ENCODE results near the gene TTLL9.
"Not testable (repeated sequence)": the region's sequence is repeated elsewhere in the genome, so short reads cannot be mapped to it uniquely, and the experiment has no call there.

Gene TTLL9

GRCh38 chr20:31916708-31917107, 46.3 kb downstream of the TTLL9 start:
- in situ Hi-C loops (cut with MboI; ENCODE audit: low sequenced_read_pairs), result no loop called here

GRCh38 chr20:31917962-31918412, 47.6 kb downstream of the TTLL9 start:
- in situ Hi-C loops (cut with MboI; ENCODE audit: low sequenced_read_pairs), result not testable (repeated sequence)

GRCh38 chr20:31918466-31919105, 48.2 kb downstream of the TTLL9 start:
- in situ Hi-C loops (cut with MboI; ENCODE audit: low sequenced_read_pairs), result no loop called here

- in situ Hi-C loops (cut with MboI; ENCODE audit: low sequenced_read_pairs), result no loop called here
Measured at GRCh38 chr20:31919410-31920155, 49.1 kb downstream of the TTLL9 start.

GRCh38 chr20:31920275-31920855, 49.9 kb downstream of the TTLL9 start:
- in situ Hi-C loops (cut with MboI; ENCODE audit: low sequenced_read_pairs), result no loop called here

- in situ Hi-C loops (cut with MboI; ENCODE audit: low sequenced_read_pairs), result not testable (repeated sequence)
Measured at GRCh38 chr20:31921480-31921879, 51.0 kb downstream of the TTLL9 start.

GRCh38 chr20:31922181-31922580, 51.7 kb downstream of the TTLL9 start:
- in situ Hi-C loops (cut with MboI; ENCODE audit: low sequenced_read_pairs), result no loop called here

- in situ Hi-C loops (cut with MboI; ENCODE audit: low sequenced_read_pairs), result no loop called here
Measured at GRCh38 chr20:31922588-31922987, 52.2 kb downstream of the TTLL9 start.

- in situ Hi-C loops (cut with MboI; ENCODE audit: low sequenced_read_pairs), result no loop called here
Measured at GRCh38 chr20:31923388-31924331, 53.2 kb downstream of the TTLL9 start.

- in situ Hi-C loops (cut with MboI; ENCODE audit: low sequenced_read_pairs), result no loop called here
Measured at GRCh38 chr20:31924561-31924960, 54.1 kb downstream of the TTLL9 start.

GRCh38 chr20:31925631-31926030, 55.2 kb downstream of the TTLL9 start:
- in situ Hi-C loops (cut with MboI; ENCODE audit: low sequenced_read_pairs), result no loop called here

GRCh38 chr20:31926493-31926892, 56.1 kb downstream of the TTLL9 start:
- in situ Hi-C loops (cut with MboI; ENCODE audit: low sequenced_read_pairs), result no loop called here

GRCh38 chr20:31927627-31928159, 57.3 kb downstream of the TTLL9 start:
- in situ Hi-C loops (cut with MboI; ENCODE audit: low sequenced_read_pairs), result no loop called here

GRCh38 chr20:31929631-31930030, 59.2 kb downstream of the TTLL9 start:
- in situ Hi-C loops (cut with MboI; ENCODE audit: low sequenced_read_pairs), result not testable (repeated sequence)

GRCh38 chr20:31930779-31931178, 60.3 kb downstream of the TTLL9 start:
- in situ Hi-C loops (cut with MboI; ENCODE audit: low sequenced_read_pairs), result no loop called here

- in situ Hi-C loops (cut with MboI; ENCODE audit: low sequenced_read_pairs), result no loop called here
Measured at GRCh38 chr20:31933698-31934097, 63.3 kb downstream of the TTLL9 start.

- in situ Hi-C loops (cut with MboI; ENCODE audit: low sequenced_read_pairs), result no loop called here
Measured at GRCh38 chr20:31934491-31934890, 64.1 kb downstream of the TTLL9 start.

GRCh38 chr20:31934968-31935764, 64.7 kb downstream of the TTLL9 start:
- in situ Hi-C loops (cut with MboI; ENCODE audit: low sequenced_read_pairs), result no loop called here

- in situ Hi-C loops (cut with MboI; ENCODE audit: low sequenced_read_pairs), result no loop called here
Measured at GRCh38 chr20:31936420-31936819, 66.0 kb downstream of the TTLL9 start.

GRCh38 chr20:31937820-31938219, 67.4 kb downstream of the TTLL9 start:
- in situ Hi-C loops (cut with MboI; ENCODE audit: low sequenced_read_pairs), result no loop called here

Data from HL-60/S4 treated with phorbol 12-myristate 13-acetate at 8.2 ng/mL for 4 days and 3 days (cell line).